Hematopoietic multipotent progenitor cell treated with erythropoietin and hydrocortisone succinate and interleukin-3 and kit ligand, for 6 days (in vitro differentiated cells): ENCODE results near the gene ZFR.
A peak's percentile ranks its signal among the peaks of the same experiment; 100 is the strongest.
"Not testable (repeated sequence)": the region's sequence is repeated elsewhere in the genome, so short reads cannot be mapped to it uniquely, and the experiment has no call there.

Source experiments
- DNase-seq: peaks from one replicate; pipeline ENCODE4 v3.0.0-alpha.2; 2015

Gene ZFR

GRCh38 chr5:32449262-32449661 is 4.7 kb upstream of the ZFR start:
- DNase-seq, result no peak

GRCh38 chr5:32446630-32447029 is 2.1 kb upstream of the ZFR start:
- DNase-seq, result peak; percentile 26

- no peak for DNase-seq
Observed at GRCh38 chr5:32445831-32446614, 1.5 kb upstream of the ZFR start.

GRCh38 chr5:32445287-32445758 is 783 bp upstream of the ZFR start:
- DNase-seq, result no peak

- DNase-seq, result peak; percentile 57
Observed at GRCh38 chr5:32443541-32444430, 754 bp downstream of the ZFR start.

GRCh38 chr5:32443145-32443540 is 1.4 kb downstream of the ZFR start:
- DNase-seq, result peak; percentile 23

- no peak for DNase-seq
Observed at GRCh38 chr5:32439086-32439642, 5.4 kb downstream of the ZFR start.

- DNase-seq, result peak; percentile 31
Observed at GRCh38 chr5:32436553-32437242, 7.8 kb downstream of the ZFR start.

GRCh38 chr5:32435383-32435782 is 9.2 kb downstream of the ZFR start:
- DNase-seq, result no peak

GRCh38 chr5:32434221-32434620 is 10.3 kb downstream of the ZFR start:
- DNase-seq, result no peak

- DNase-seq, result no peak
Observed at GRCh38 chr5:32432633-32433032, 11.9 kb downstream of the ZFR start.

- not testable (repeated sequence) for DNase-seq
Observed at GRCh38 chr5:32430825-32431224, 13.7 kb downstream of the ZFR start.

- no peak for DNase-seq
Observed at GRCh38 chr5:32428426-32428825, 16.1 kb downstream of the ZFR start.

- DNase-seq, result no peak
Observed at GRCh38 chr5:32426440-32427151, 17.9 kb downstream of the ZFR start.

GRCh38 chr5:32422697-32423096 is 21.8 kb downstream of the ZFR start:
- DNase-seq, result no peak

- peak; percentile 25 for DNase-seq
Observed at GRCh38 chr5:32421075-32421474, 23.5 kb downstream of the ZFR start.

- no peak for DNase-seq
Observed at GRCh38 chr5:32420506-32420905, 24.0 kb downstream of the ZFR start.

- no peak for DNase-seq
Observed at GRCh38 chr5:32419791-32420190, 24.7 kb downstream of the ZFR start.

GRCh38 chr5:32413466-32414263 is 30.9 kb downstream of the ZFR start:
- no peak for DNase-seq

- DNase-seq, result no peak
Observed at GRCh38 chr5:32410630-32411029, 33.9 kb downstream of the ZFR start.

GRCh38 chr5:32406650-32407049 is 37.9 kb downstream of the ZFR start:
- no peak for DNase-seq
